Measurements from ENCODE around the gene POU3F1. TPM values are rescaled to one million over a fixed set of nuclear protein-coding genes. Genes with fewer than 3 reads are reported as not detected.

The POU3F1 gene
- total RNA-seq, 3 donors from 2014 or later: 0.29 TPM; not detected in 2

DNA sequence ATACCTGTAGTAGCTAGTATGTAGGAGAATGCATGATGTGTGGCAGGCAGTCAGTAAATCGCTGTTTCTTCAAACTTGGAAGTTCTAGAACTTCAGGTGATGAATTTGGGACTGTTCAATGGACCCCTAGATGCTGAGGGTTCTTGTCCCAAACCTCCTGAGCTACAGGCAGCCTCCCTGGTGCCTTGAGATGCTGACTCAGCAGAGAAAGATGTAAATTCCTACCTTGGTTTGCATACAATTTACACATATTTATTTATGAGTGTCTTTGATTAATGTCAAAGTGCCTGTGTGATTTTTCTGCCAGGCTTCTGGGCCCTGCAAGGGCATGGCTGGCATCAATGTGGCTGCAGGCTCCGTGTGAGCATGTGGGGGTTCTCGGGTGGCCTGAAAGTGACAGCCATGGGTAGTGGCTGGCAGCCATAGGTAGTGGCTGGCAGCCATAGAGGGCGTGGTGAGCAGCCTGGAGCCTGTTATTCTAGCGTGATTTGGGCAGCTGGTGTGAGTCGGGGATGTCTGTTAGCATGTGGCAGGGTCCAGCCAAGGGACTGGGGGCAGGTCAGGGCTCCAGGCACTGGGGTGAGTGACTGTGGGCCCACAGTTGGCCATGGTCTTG lies 13.2 kb upstream of the POU3F1 start:
- no peak overlapping the region for H3K27ac ChIP-seq
- H3K36me3 ChIP-seq: no peaks in the 10 kb centered on the region
- intact Hi-C loops (cut with DNase I; ENCODE audit: low total_unique reads): loop anchor here (5.0 kb wide), 1 partner anchor 632 kb away; no protein-coding TSS in a partner anchor
- TF ChIP-seq CTCF (IDR thresholded peaks at IDR 0.05) (no peak), POLR2A (IDR thresholded peaks at IDR 0.05) (no peak), POLR2AphosphoS5 (IDR thresholded peaks at IDR 0.05) (no peak)
- H3K27me3 ChIP-seq: no peaks in the 10 kb centered on the region
- no peak for DNase-seq (ENCODE audit: low spot score in 2 of 2)
- H3K9me3 ChIP-seq: no peaks in the 10 kb centered on the region
- no peaks in the 10 kb centered on the region for H3K4me1 ChIP-seq
- H3K4me3 ChIP-seq: no peak overlapping the region

GRCh38 chr1:38055965-38056364 lies 9.4 kb upstream of the POU3F1 start:
- Histone ChIP-seq H3K27ac (no peak overlapping the region), H3K4me3 (no peak overlapping the region), H3K4me1 (no peaks in the 10 kb centered on the region), H3K9me3 (no peaks in the 10 kb centered on the region), H3K27me3 (no peaks in the 10 kb centered on the region), H3K36me3 (no peaks in the 10 kb centered on the region)
- intact Hi-C loops (cut with DNase I; ENCODE audit: low total_unique reads): no loop called here
- no peak for DNase-seq (ENCODE audit: low spot score in 2 of 2)
- TF ChIP-seq POLR2AphosphoS5 (IDR thresholded peaks at IDR 0.05): no peak
- TF ChIP-seq CTCF (IDR thresholded peaks at IDR 0.05): no peak
- no peak for TF ChIP-seq POLR2A (IDR thresholded peaks at IDR 0.05)

- intact Hi-C loops (cut with DNase I; ENCODE audit: low total_unique reads): no loop called here
- no peaks in the 10 kb centered on the region for H3K9me3 ChIP-seq
Observed at GRCh38 chr1:38055398-38055797, 8.8 kb upstream of the POU3F1 start.

GRCh38 chr1:38053416-38054091 lies 7.0 kb upstream of the POU3F1 start:
- intact Hi-C loops (cut with DNase I; ENCODE audit: low total_unique reads): no loop called here
- no peak overlapping the region for H3K27ac ChIP-seq
- no peaks in the 10 kb centered on the region for H3K9me3 ChIP-seq
- TF ChIP-seq POLR2A (IDR thresholded peaks at IDR 0.05) (no peak), CTCF (IDR thresholded peaks at IDR 0.05) (no peak), POLR2AphosphoS5 (IDR thresholded peaks at IDR 0.05) (no peak)
- H3K36me3 ChIP-seq: no peaks in the 10 kb centered on the region
- H3K27me3 ChIP-seq: no peaks in the 10 kb centered on the region
- DNase-seq (ENCODE audit: low spot score in 2 of 2): no peak
- H3K4me1 ChIP-seq: no peaks in the 10 kb centered on the region
- no peak overlapping the region for H3K4me3 ChIP-seq

More at GRCh38 chr1:38055398-38055797, 8.8 kb upstream of the POU3F1 start:
- no peaks in the 10 kb centered on the region for H3K27me3 ChIP-seq
- no peak for TF ChIP-seq CTCF (IDR thresholded peaks at IDR 0.05)
- TF ChIP-seq POLR2AphosphoS5 (IDR thresholded peaks at IDR 0.05): no peak
- TF ChIP-seq POLR2A (IDR thresholded peaks at IDR 0.05): no peak
- H3K4me1 ChIP-seq: no peaks in the 10 kb centered on the region
- H3K4me3 ChIP-seq: no peak overlapping the region
- no peak for DNase-seq (ENCODE audit: low spot score in 2 of 2)
- H3K27ac ChIP-seq: no peak overlapping the region
- no peaks in the 10 kb centered on the region for H3K36me3 ChIP-seq

DNA sequence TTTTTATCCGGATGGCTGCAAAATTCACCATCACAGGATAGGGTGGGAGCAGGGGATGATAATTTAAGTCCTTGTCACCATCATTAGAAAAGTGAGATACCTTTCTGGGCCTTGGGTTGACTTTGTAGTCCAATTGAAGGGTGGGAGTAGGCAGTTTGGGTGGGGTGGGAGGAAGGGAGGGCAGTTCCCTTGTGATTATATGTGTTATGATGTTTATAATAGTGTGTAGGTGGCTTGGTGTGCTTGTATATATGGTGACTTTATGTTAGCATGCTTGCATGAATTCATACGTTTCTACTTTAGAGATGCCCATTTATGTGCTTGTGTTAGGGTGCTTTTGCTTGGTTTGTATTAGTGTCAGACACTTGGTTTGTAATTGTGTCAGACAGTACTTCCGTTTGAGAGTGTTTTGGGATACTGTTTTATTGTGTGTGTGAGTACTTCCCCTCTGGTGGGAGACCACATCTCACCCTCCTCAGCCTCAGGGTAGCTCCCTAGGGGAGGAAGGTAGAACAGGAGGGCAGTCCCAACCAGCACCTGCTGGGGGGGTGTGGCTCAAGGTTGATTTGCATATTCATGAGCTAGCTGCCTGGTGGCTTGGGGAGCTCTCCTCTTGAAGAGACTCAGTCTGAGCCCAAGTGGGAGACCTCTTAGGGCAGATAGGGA lies 6.3 kb upstream of the POU3F1 start:
- Histone ChIP-seq H3K36me3 (no peaks in the 10 kb centered on the region), H3K27me3 (no peaks in the 10 kb centered on the region), H3K27ac (no peak overlapping the region), H3K9me3 (no peaks in the 10 kb centered on the region), H3K4me1 (no peaks in the 10 kb centered on the region), H3K4me3 (no peak overlapping the region)
- no peak for DNase-seq (ENCODE audit: low spot score in 2 of 2)
- TF ChIP-seq POLR2AphosphoS5 (IDR thresholded peaks at IDR 0.05): no peak
- TF ChIP-seq POLR2A (IDR thresholded peaks at IDR 0.05): no peak
- TF ChIP-seq CTCF (IDR thresholded peaks at IDR 0.05): no peak
- intact Hi-C loops (cut with DNase I; ENCODE audit: low total_unique reads): no loop called here
